ENCODE measurements around the gene SPANXA2. TPM values are rescaled to one million over a fixed set of nuclear protein-coding genes. Genes with fewer than 3 reads are reported as not detected.

SPANXA2 gene
- total RNA-seq, 1 experiment from 2014 or later, result not detected

DNA sequence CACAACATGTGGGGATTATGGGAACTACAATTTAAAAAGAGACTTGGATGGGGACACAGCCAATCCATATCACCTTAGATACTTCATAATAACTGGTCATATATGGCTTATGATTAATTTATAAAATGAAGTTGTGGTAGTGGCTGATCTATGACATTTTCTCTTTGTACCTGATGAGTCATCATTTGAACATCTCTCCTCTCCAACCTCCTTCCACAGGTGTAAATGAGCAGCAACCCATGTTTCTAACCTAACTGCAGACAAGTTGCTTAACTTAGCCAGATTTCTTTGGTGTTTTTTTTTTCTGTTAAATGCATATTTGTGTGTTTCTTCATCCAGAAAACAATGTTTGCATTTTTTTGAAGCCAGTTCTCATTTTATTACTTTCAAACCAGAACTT, 42.6 kb downstream of the SPANXA2 start:
- DNase-seq (ENCODE audit: unreplicated experiment), result peak; percentile 41
- intact Hi-C loops (cut with micrococcal nuclease), result no loop called here
- peaks cover 6% of the 10 kb centered on the region for H3K4me1 Mint-ChIP-seq (ENCODE audit: insufficient read depth, unreplicated experiment)
- TF ChIP-seq, protein P1, sequence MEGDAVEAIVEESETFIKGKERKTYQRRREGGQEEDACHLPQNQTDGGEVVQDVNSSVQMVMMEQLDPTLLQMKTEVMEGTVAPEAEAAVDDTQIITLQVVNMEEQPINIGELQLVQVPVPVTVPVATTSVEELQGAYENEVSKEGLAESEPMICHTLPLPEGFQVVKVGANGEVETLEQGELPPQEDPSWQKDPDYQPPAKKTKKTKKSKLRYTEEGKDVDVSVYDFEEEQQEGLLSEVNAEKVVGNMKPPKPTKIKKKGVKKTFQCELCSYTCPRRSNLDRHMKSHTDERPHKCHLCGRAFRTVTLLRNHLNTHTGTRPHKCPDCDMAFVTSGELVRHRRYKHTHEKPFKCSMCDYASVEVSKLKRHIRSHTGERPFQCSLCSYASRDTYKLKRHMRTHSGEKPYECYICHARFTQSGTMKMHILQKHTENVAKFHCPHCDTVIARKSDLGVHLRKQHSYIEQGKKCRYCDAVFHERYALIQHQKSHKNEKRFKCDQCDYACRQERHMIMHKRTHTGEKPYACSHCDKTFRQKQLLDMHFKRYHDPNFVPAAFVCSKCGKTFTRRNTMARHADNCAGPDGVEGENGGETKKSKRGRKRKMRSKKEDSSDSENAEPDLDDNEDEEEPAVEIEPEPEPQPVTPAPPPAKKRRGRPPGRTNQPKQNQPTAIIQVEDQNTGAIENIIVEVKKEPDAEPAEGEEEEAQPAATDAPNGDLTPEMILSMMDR (IDR thresholded peaks at IDR 0.05; ENCODE audit: unreplicated experiment), result no peak
- no TSS peak for BruUV-seq (replicated peaks)
- ChIA-PET CTCF (no interaction called here), POLR2A (no interaction called here)
- H3K9me3 Mint-ChIP-seq (ENCODE audit: unreplicated experiment), result peaks cover 7% of the 10 kb centered on the region
- H3K36me3 Mint-ChIP-seq (ENCODE audit: insufficient read depth, unreplicated experiment), result peaks cover 6% of the 10 kb centered on the region
- no peak overlapping the region for H3K27ac Mint-ChIP-seq (ENCODE audit: low read depth, unreplicated experiment)
- no peak overlapping the region for H3K4me3 Mint-ChIP-seq (ENCODE audit: unreplicated experiment)
- H3K27me3 Mint-ChIP-seq (ENCODE audit: insufficient read depth, unreplicated experiment), result no peaks in the 10 kb centered on the region

GRCh38 chrX:141638550-141638949, 49.0 kb downstream of the SPANXA2 start:
- H3K4me1 Mint-ChIP-seq (ENCODE audit: insufficient read depth, unreplicated experiment), result no peaks in the 10 kb centered on the region
- CTCF ChIA-PET, result interaction anchor here (0.6 kb wide), 1 partner anchor 473 kb away, joined by 3 read pairs; no protein-coding TSS in a partner anchor
- H3K4me3 Mint-ChIP-seq (ENCODE audit: unreplicated experiment), result no peak overlapping the region
- H3K27me3 Mint-ChIP-seq (ENCODE audit: insufficient read depth, unreplicated experiment), result no peaks in the 10 kb centered on the region
- H3K36me3 Mint-ChIP-seq (ENCODE audit: insufficient read depth, unreplicated experiment), result no peaks in the 10 kb centered on the region
- H3K9me3 Mint-ChIP-seq (ENCODE audit: unreplicated experiment), result no peaks in the 10 kb centered on the region
- BruUV-seq (replicated peaks), result no TSS peak
- DNase-seq (ENCODE audit: unreplicated experiment), result no peak
- POLR2A ChIA-PET, result no interaction called here
- no peak overlapping the region for H3K27ac Mint-ChIP-seq (ENCODE audit: low read depth, unreplicated experiment)
- TF ChIP-seq, protein P1 (IDR thresholded peaks at IDR 0.05; ENCODE audit: unreplicated experiment), result no peak
- intact Hi-C loops (cut with micrococcal nuclease), result no loop called here

Other genes starting within 250 kb of the SPANXA2 start
- gene SPANXA1, start 5.0 kb upstream of the SPANXA2 start, total RNA-seq (2022), result not detected in 2 replicates
- not detected in 2 replicates for gene SPANXD, start 109.0 kb downstream of the SPANXA2 start, total RNA-seq (2022)
- gene MAGEC3, start 248.6 kb downstream of the SPANXA2 start, total RNA-seq (2022), result not detected in 2 replicates

Measured in MCF 10A (cell line).